MM.1S (cell line): Measurements from ENCODE around the gene TBL1XR1.

Experiments
- DNase-seq: peaks from one replicate; pipeline ENCODE4 v3.0.0-alpha.2; 2015
- H2AFZ ChIP-seq: fragments of 300-600 bp; sonication (generic); 2 replicates; pipeline ENCODE4 v1.6.0; 2016; ENCODE audit warnings: antibody characterized with exemption, low read length
- H3F3A ChIP-seq: fragments of 300-600 bp; sonication (generic); 2 replicates; pipeline ENCODE4 v1.6.1; 2016; ENCODE audit warnings: mild to moderate bottlenecking, antibody characterized with exemption, low read length, moderate library complexity, mixed read lengths; ENCODE audit not compliant: insufficient read depth
- H3K27ac ChIP-seq: fragments of 300-600 bp; sonication (generic); 2 replicates; pipeline ENCODE4 v1.5.1; 2016; ENCODE audit warnings: mild to moderate bottlenecking, low read length
- H3K27me3 ChIP-seq: fragments of 300-600 bp; sonication (generic); replicated peaks from 2 replicates; pipeline ENCODE4 v1.6.0; 2016; ENCODE audit warnings: low read length; ENCODE audit not compliant: insufficient read depth
- H3K36me3 ChIP-seq: fragments of 300-600 bp; sonication (generic); replicated peaks from 2 replicates; pipeline ENCODE4 v1.6.1; 2016; ENCODE audit warnings: mild to moderate bottlenecking, low read length, mixed read lengths; ENCODE audit not compliant: insufficient read depth
- H3K4me1 ChIP-seq: fragments of 300-600 bp; sonication (generic); 2 replicates; pipeline ENCODE4 v1.6.1; 2016; ENCODE audit warnings: low read length, mixed read lengths
- H3K4me2 ChIP-seq: fragments of 300-600 bp; sonication (generic); 2 replicates; pipeline ENCODE4 v1.6.0; 2016; ENCODE audit warnings: low read depth, low read length
- H3K4me3 ChIP-seq: fragments of 300-600 bp; sonication (generic); 2 replicates; pipeline ENCODE4 v1.5.1; 2016; ENCODE audit warnings: low read length, mixed read lengths
- H3K79me2 ChIP-seq: fragments of 300-600 bp; sonication (generic); 2 replicates; pipeline ENCODE4 v1.6.1; 2016; ENCODE audit warnings: mixed run types, low read length, mixed read lengths
- H3K9ac ChIP-seq: fragments of 300-600 bp; sonication (generic); 2 replicates; pipeline ENCODE4 v1.6.1; 2016; ENCODE audit warnings: low read length, mixed read lengths
- H3K9me2 ChIP-seq: fragments of 300-600 bp; sonication (generic); replicated peaks from 2 replicates; pipeline ENCODE4 v1.6.1; 2016; ENCODE audit warnings: mild to moderate bottlenecking, low read length, mixed read lengths; ENCODE audit not compliant: insufficient read depth
- H3K9me3 ChIP-seq: fragments of 300-600 bp; sonication (generic); replicated peaks from 2 replicates; pipeline ENCODE4 v1.6.1; 2016; ENCODE audit warnings: mild to moderate bottlenecking, low read length, mixed read lengths; ENCODE audit not compliant: insufficient read depth
- H4K20me1 ChIP-seq: fragments of 300-600 bp; sonication (generic); 2 replicates; pipeline ENCODE4 v1.6.1; 2016; ENCODE audit warnings: mild to moderate bottlenecking, low read length, moderate library complexity, mixed read lengths; ENCODE audit not compliant: insufficient read depth
- EZH2 ChIP-seq: fragments of 300-600 bp; sonication (generic); optimal IDR thresholded peaks from 2 replicates; pipeline ENCODE3; 2017; ENCODE audit warnings: low read depth, mild to moderate bottlenecking, antibody characterized with exemption, low read length, mixed read lengths
- EZH2phosphoT487 ChIP-seq: fragments of 300-600 bp; sonication (generic); IDR thresholded peaks from 2 replicates; pipeline ENCODE4 v1.6.1; 2018; ENCODE audit warnings: antibody characterized with exemption, low read length
- TF ChIP-seq, protein P1 (sequence below): fragments of 300-600 bp; sonication (generic); IDR thresholded peaks from 2 replicates; pipeline ENCODE4 v1.5.1; 2016; ENCODE audit warnings: antibody characterized with exemption, low read length, mixed read lengths

Gene TBL1XR1

DNA sequence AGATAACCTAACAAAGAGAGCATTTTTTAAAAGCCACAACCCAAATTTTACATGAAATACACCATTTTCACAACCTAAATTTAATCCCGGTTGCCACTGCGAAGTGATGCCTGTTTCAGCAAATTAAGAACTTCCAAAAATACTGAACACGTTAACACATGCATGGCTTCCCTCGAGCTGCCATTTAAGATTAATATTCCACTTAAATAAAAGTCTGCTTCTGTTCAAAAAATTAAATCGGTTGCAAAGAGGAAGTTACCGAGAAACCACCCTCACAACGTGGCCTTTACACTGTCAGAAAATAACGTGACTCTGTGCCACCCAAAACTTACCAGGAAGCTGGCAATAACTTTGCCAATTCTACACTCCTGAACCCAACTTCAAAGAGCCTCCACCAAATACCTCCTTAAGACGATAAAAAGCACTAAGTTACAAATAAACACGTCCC is 1.2 kb downstream of the TBL1XR1 start:
- Histone ChIP-seq H3K9me3 (no peaks in the 10 kb centered on the region), H3K9me2 (no peaks in the 10 kb centered on the region), H4K20me1 (peaks cover 15% of the 10 kb centered on the region), H3F3A (peaks cover 46% of the 10 kb centered on the region), H3K79me2 (peaks cover 79% of the 10 kb centered on the region), H3K9ac (peak overlapping the region; percentile 98), H3K4me2 (peak overlapping the region; percentile 71), H3K27ac (peak overlapping the region; percentile 97), H2AFZ (no peak overlapping the region), H3K27me3 (no peaks in the 10 kb centered on the region), H3K4me1 (peaks cover 43% of the 10 kb centered on the region), H3K36me3 (peaks cover 10% of the 10 kb centered on the region; the same call in 1 of the 2 replicates), H3K4me3 (peak overlapping the region; percentile 84)
- DNase-seq: peak; percentile 60
- TF ChIP-seq EZH2phosphoT487 (no peak), EZH2 (no peak)
- TF ChIP-seq, protein P1, sequence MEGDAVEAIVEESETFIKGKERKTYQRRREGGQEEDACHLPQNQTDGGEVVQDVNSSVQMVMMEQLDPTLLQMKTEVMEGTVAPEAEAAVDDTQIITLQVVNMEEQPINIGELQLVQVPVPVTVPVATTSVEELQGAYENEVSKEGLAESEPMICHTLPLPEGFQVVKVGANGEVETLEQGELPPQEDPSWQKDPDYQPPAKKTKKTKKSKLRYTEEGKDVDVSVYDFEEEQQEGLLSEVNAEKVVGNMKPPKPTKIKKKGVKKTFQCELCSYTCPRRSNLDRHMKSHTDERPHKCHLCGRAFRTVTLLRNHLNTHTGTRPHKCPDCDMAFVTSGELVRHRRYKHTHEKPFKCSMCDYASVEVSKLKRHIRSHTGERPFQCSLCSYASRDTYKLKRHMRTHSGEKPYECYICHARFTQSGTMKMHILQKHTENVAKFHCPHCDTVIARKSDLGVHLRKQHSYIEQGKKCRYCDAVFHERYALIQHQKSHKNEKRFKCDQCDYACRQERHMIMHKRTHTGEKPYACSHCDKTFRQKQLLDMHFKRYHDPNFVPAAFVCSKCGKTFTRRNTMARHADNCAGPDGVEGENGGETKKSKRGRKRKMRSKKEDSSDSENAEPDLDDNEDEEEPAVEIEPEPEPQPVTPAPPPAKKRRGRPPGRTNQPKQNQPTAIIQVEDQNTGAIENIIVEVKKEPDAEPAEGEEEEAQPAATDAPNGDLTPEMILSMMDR: no peak

DNA sequence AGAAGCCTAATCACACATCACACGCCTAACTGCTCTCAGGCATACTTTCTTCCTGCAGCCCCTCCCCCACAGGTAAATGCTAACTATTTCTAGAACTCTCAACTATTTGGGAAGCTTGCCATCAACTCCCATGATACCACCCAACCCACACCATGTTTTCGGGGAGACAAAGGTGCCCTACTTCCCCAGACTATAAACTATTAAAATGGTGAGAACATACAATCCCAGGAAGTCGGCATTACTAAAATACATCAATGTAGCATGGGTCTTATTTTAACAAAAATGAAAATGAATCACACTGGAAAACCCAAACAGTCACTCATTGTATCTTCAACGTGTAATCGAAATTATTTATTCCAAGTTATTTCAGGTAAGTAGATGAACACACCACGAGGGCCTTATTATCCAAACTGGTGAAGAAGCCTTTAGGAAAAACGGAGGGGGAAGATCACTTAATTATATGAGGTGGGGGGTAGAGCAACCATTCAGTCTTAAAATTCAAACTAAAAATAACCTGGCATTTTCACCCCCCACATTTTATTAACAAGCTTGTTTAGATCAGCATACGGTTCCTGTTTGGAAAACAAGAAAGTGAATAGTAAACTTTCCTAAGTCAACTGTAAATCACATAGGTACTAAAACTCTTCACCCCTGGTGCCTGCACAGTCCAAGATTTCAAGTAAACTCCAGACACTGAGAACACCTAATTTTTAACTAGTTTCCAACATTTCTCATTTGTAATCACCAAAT is 1.9 kb downstream of the TBL1XR1 start:
- Histone ChIP-seq H3K4me2 (peak overlapping the region; percentile 71), H3F3A (peaks cover 41% of the 10 kb centered on the region), H3K4me3 (peak overlapping the region; percentile 84), H3K9me3 (no peaks in the 10 kb centered on the region), H3K27ac (peak overlapping the region; percentile 97), H3K9me2 (no peaks in the 10 kb centered on the region), H4K20me1 (peaks cover 21% of the 10 kb centered on the region), H3K36me3 (peaks cover 10% of the 10 kb centered on the region; the same call in 1 of the 2 replicates), H3K4me1 (peaks cover 44% of the 10 kb centered on the region), H2AFZ (no peak overlapping the region), H3K27me3 (no peaks in the 10 kb centered on the region), H3K79me2 (peaks cover 79% of the 10 kb centered on the region), H3K9ac (peak overlapping the region; percentile 98)
- peak; percentile 45 for DNase-seq
- TF ChIP-seq, protein P1: no peak
- TF ChIP-seq EZH2 (no peak), EZH2phosphoT487 (no peak)

DNA sequence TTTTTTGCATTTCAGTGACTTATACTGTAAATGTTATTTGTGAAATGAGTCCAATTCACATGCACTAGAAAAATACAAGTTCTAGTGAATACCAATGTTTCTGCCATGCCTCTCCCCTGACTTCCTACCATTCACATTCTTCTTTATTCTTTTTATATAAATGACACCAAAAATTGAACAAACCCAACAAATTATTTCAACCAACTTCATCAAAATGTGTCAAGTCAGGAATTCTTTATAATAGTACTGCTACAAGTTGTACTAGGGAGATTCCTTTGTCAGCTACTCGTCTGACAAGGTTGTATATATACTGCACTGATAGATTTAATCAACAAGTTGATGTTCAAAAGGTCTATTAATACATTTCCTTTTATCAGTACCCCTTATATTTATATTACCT is 3.0 kb downstream of the TBL1XR1 start:
- H2AFZ ChIP-seq: no peak overlapping the region
- no peaks in the 10 kb centered on the region for H3K9me3 ChIP-seq
- H3K36me3 ChIP-seq: peaks cover 10% of the 10 kb centered on the region; the same call in 1 of the 2 replicates
- peak overlapping the region; percentile 97; the same call in 1 of the 2 replicates for H3K27ac ChIP-seq
- no peaks in the 10 kb centered on the region for H3K27me3 ChIP-seq
- H3F3A ChIP-seq: peaks cover 31% of the 10 kb centered on the region
- H3K4me3 ChIP-seq: peak overlapping the region; percentile 84
- H3K79me2 ChIP-seq: peaks cover 80% of the 10 kb centered on the region
- H3K4me1 ChIP-seq: peaks cover 33% of the 10 kb centered on the region
- peaks cover 30% of the 10 kb centered on the region for H4K20me1 ChIP-seq
- peak overlapping the region; percentile 71 for H3K4me2 ChIP-seq
- TF ChIP-seq, protein P1: no peak
- no peak for TF ChIP-seq EZH2phosphoT487
- TF ChIP-seq EZH2: no peak
- H3K9ac ChIP-seq: peak overlapping the region; percentile 98
- no peaks in the 10 kb centered on the region for H3K9me2 ChIP-seq
- no peak for DNase-seq
